ENCODE data around the gene CGREF1.

DNA sequence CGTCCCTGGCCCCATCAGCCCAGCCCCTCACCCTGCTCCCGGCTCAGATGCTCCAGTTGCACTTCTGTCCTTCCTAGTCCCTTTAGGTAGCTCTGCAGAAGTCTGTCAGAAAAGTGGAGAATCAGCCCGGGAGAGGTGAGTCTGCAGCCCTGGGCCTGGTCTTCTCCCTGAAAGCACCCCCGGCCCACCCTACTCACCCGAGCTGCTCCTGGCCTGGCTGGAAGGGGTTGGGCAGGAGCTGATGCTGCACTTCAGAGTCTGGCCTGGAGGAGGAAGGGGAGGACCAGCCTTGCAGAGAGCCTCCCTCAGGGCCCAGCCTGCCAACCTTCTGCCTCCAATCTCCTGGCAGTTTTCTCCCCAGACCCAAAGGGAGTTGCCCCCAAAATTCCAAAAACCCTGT, 16.6 kb downstream of the CGREF1 start:
- TF ChIP-seq, protein P1, sequence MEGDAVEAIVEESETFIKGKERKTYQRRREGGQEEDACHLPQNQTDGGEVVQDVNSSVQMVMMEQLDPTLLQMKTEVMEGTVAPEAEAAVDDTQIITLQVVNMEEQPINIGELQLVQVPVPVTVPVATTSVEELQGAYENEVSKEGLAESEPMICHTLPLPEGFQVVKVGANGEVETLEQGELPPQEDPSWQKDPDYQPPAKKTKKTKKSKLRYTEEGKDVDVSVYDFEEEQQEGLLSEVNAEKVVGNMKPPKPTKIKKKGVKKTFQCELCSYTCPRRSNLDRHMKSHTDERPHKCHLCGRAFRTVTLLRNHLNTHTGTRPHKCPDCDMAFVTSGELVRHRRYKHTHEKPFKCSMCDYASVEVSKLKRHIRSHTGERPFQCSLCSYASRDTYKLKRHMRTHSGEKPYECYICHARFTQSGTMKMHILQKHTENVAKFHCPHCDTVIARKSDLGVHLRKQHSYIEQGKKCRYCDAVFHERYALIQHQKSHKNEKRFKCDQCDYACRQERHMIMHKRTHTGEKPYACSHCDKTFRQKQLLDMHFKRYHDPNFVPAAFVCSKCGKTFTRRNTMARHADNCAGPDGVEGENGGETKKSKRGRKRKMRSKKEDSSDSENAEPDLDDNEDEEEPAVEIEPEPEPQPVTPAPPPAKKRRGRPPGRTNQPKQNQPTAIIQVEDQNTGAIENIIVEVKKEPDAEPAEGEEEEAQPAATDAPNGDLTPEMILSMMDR (IDR thresholded peaks at IDR 0.05) = no peak
- TF ChIP-seq POLR2A (IDR thresholded peaks at IDR 0.05) = no peak
